ENCODE data around the gene HOXD10.

HOXD10 gene

GRCh38 chr2:176115883-176116813 lies at the start of gene HOXD10:
Gene HOXD10, plus strand, starts transcription at chr2:176116778. Its CDS starts 56 bp downstream, at chr2:176116834.
- in situ Hi-C loops (cut with MboI; ENCODE audit: low sequenced_read_pairs): no loop called here

GRCh38 chr2:176067589-176068418 lies 48.8 kb upstream of the HOXD10 start:
- in situ Hi-C loops (cut with MboI; ENCODE audit: low sequenced_read_pairs): no loop called here

GRCh38 chr2:176068419-176068832 lies 48.2 kb upstream of the HOXD10 start:
- in situ Hi-C loops (cut with MboI; ENCODE audit: low sequenced_read_pairs): no loop called here

- in situ Hi-C loops (cut with MboI; ENCODE audit: low sequenced_read_pairs): no loop called here
These were observed 45.0 kb upstream of the HOXD10 start for GRCh38 chr2:176071330-176072291.

- in situ Hi-C loops (cut with MboI; ENCODE audit: low sequenced_read_pairs): no loop called here
These were observed 44.3 kb upstream of the HOXD10 start for GRCh38 chr2:176072292-176072669.

GRCh38 chr2:176072951-176073904 lies 43.4 kb upstream of the HOXD10 start:
- in situ Hi-C loops (cut with MboI; ENCODE audit: low sequenced_read_pairs): no loop called here

GRCh38 chr2:176074919-176075425 lies 41.6 kb upstream of the HOXD10 start:
- in situ Hi-C loops (cut with MboI; ENCODE audit: low sequenced_read_pairs): no loop called here

- in situ Hi-C loops (cut with MboI; ENCODE audit: low sequenced_read_pairs): no loop called here
These were observed 41.1 kb upstream of the HOXD10 start for GRCh38 chr2:176075481-176075880.

- in situ Hi-C loops (cut with MboI; ENCODE audit: low sequenced_read_pairs): no loop called here
These were observed 40.5 kb upstream of the HOXD10 start for GRCh38 chr2:176076063-176076462.

- in situ Hi-C loops (cut with MboI; ENCODE audit: low sequenced_read_pairs): no loop called here
These were observed 39.8 kb upstream of the HOXD10 start for GRCh38 chr2:176076796-176077195.

GRCh38 chr2:176078541-176079284 lies 37.9 kb upstream of the HOXD10 start:
- in situ Hi-C loops (cut with MboI; ENCODE audit: low sequenced_read_pairs): no loop called here

GRCh38 chr2:176079285-176079830 lies 37.2 kb upstream of the HOXD10 start:
- in situ Hi-C loops (cut with MboI; ENCODE audit: low sequenced_read_pairs): no loop called here

GRCh38 chr2:176079831-176080539 lies 36.6 kb upstream of the HOXD10 start:
- in situ Hi-C loops (cut with MboI; ENCODE audit: low sequenced_read_pairs): no loop called here

- in situ Hi-C loops (cut with MboI; ENCODE audit: low sequenced_read_pairs): no loop called here
These were observed 35.8 kb upstream of the HOXD10 start for GRCh38 chr2:176080540-176081375.

GRCh38 chr2:176081376-176081836 lies 35.2 kb upstream of the HOXD10 start:
- in situ Hi-C loops (cut with MboI; ENCODE audit: low sequenced_read_pairs): no loop called here

- in situ Hi-C loops (cut with MboI; ENCODE audit: low sequenced_read_pairs): no loop called here
These were observed 34.6 kb upstream of the HOXD10 start for GRCh38 chr2:176081837-176082524.

Data from HL-60/S4 (cell line).